Activated T-helper 1 cell treated with Interleukin-2 at 50 U/mL for 16 hours (primary cell): Measurements from ENCODE around the gene EP300.
"Not testable (repeated sequence)": the region's sequence is repeated elsewhere in the genome, so short reads cannot be mapped to it uniquely, and the experiment has no call there.

Experiments used
- DNase-seq: peaks from one replicate; pipeline ENCODE4 v3.0.0-alpha.2; 2020; ENCODE audit warnings: low read depth

EP300 gene

DNA sequence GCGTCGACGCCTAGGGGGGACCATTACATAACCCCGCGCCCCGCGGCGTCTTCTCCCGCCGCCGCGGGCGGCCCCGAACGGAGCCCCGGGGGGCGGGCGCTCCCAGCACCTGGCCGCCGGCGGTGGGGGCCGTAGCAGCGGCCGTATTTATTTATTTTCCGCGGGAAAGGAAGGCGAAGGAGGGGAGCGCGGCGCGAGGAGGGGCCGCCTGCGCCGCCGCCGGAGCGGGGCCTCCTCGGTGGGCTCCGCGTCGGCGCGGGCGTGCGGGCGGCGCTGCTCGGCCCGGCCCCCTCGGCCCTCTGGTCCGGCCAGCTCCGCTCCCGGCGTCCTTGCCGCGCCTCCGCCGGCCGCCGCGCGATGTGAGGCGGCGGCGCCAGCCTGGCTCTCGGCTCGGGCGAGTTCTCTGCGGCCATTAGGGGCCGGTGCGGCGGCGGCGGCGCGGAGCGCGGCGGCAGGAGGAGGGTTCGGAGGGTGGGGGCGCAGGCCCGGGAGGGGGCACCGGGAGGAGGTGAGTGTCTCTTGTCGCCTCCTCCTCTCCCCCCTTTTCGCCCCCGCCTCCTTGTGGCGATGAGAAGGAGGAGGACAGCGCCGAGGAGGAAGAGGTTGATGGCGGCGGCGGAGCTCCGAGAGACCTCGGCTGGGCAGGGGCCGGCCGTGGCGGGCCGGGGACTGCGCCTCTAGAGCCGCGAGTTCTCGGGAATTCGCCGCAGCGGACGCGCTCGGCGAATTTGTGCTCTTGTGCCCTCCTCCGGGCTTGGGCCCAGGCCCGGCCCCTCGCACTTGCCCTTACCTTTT is at the start of gene EP300:
Gene EP300 (plus strand): TSS at position 570 of the 795 bp plus-strand sequence. CDS start 413 bp downstream, outside the sequence.
- DNase-seq, result peak; percentile 81

DNA sequence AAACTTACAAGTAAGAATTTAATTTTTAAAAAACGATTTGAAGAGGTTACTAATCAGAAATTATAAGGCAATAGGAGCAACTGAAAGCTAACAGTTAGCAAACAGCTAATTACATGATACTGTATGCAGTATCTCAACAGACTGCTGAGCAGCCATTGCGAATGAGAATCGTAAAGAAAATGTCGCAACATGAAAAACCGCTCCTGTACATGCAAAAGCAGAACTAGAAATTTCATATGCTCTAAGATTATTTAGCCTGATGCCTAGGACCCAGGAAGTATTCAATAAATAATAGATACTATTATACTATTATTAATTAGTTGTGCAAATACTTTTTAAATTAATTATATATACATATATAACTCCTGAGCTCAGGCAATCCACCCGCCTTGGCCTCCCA is 48.7 kb upstream of the EP300 start:
- no peak for DNase-seq

- not testable (repeated sequence) for DNase-seq
These were observed 46.8 kb upstream of the EP300 start for GRCh38 chr22:41045575-41045974.

DNA sequence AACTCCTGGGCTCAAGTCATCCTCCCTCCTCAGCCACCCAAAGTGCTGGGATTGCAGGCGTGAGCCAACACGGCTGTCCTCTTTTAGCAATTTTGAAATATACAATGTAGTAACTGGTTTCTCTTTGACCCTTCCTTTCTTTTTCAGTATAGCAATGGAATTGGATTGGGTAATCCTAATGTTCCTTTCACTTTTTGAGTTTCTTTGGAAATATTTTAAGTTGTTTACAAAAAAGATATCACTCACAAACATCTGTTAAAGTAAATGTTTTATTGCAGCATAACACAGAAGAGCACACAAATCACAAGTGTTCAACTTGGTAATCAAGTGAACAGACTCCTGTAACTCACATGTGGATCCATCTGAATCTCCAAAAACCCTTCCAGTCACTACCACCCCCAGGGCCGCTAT is 44.6 kb upstream of the EP300 start:
- no peak for DNase-seq

DNA sequence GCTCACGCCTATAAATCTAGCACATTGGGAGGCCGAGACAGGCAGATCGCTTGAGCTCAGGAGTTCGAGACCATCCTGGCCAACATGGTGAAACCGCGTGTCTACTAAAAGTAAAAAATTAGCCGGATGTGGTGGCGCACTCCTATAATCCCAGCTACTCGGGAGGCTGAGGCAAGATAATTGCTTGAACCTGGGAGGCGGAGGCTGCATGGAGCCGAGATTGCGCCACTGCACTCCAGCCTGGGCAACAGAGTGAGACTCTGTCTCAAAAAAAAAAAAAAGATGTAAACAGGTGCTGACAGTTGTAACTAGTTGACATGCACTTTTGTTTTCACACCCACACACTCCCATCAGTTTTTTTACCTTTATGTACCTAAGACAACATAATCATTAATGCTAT is 44.0 kb upstream of the EP300 start:
- not testable (repeated sequence) for DNase-seq

- no peak for DNase-seq
These were observed 43.3 kb upstream of the EP300 start for GRCh38 chr22:41048791-41049717.

DNA sequence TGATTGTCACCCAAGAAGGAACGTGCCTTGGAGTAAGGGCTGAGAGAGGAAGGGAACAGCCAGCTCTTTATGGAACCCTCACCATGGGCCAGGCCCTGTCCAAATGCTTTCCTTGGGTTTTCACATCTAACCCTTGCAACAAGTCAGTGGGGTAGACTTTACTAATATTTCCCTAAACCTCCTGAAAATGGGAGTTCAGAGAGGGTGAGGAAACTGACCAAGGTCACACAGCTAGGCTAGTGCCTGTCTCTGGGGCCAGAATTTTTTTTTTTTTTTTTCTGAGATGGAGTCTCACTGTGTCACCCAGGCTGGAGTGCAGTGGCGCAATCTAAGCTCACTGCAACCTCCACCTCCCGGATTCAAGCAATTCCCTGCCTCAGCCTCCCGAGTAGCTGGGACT is 42.6 kb upstream of the EP300 start:
- DNase-seq, result not testable (repeated sequence)

GRCh38 chr22:41050883-41051282 is 41.5 kb upstream of the EP300 start:
- DNase-seq, result no peak

DNA sequence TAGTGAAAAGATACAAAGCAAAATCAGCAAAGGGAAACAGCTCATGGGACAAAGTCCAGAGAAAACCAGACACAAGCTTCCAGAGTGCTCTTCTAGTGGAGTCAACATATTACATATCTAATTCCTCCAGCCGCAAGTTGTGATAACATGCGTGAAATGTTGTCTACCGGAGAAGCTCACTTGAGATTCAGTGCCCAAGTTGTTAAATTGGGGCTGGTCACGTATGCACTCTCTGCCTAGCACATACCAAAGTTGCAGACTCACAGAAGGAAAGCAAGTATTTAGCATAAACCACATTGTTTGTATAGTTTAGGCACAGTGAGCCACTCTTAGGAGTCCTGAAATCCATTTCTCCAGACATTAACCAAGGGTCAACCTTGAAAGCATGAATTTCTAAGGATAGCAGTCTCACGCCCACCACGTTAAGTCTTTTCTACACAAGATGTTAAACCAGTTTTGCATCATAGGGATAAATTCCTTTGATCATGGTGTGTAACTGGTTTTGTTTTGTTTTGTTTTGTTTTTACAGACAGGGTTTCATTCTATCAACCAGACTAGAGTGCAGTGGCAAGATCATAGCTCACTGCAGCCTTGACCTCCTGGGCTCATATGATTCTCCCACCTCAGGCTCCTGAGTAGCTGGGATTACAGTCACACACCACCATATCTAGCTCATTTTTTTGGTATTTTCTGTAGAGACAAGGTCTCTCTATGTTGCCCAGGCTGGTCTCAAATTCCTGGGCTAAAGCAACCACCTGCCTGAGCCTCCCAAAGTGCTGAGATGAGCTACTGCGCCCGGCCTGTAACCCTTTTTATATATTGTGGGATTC is 39.5 kb upstream of the EP300 start:
- no peak for DNase-seq

- no peak for DNase-seq
These were observed 35.3 kb upstream of the EP300 start for GRCh38 chr22:41057076-41057475.

DNA sequence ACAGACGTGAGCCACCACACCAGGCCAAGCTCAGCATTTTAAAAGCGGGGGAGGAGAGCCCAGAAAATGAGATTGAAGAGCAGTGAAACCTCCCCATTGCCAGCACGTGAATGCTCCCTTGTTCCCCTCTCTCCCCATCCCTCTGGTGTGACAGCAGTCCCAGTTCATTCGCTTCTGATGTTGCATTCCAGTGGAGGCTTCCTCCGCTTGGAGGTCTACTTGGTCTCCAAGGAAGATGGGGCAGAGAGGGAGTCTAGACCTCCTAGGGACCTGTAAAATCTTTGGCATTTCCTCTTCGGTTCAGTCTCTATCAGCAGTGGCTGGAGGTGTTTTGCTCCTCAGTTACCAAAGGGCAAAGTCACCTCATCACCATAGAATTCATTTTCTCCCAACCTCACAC is 30.2 kb upstream of the EP300 start:
- DNase-seq, result no peak

- not testable (repeated sequence) for DNase-seq
These were observed 28.1 kb upstream of the EP300 start for GRCh38 chr22:41064326-41064725.

GRCh38 chr22:41066341-41066740 is 26.1 kb upstream of the EP300 start:
- not testable (repeated sequence) for DNase-seq

GRCh38 chr22:41067968-41068367 is 24.4 kb upstream of the EP300 start:
- DNase-seq, result not testable (repeated sequence)

DNA sequence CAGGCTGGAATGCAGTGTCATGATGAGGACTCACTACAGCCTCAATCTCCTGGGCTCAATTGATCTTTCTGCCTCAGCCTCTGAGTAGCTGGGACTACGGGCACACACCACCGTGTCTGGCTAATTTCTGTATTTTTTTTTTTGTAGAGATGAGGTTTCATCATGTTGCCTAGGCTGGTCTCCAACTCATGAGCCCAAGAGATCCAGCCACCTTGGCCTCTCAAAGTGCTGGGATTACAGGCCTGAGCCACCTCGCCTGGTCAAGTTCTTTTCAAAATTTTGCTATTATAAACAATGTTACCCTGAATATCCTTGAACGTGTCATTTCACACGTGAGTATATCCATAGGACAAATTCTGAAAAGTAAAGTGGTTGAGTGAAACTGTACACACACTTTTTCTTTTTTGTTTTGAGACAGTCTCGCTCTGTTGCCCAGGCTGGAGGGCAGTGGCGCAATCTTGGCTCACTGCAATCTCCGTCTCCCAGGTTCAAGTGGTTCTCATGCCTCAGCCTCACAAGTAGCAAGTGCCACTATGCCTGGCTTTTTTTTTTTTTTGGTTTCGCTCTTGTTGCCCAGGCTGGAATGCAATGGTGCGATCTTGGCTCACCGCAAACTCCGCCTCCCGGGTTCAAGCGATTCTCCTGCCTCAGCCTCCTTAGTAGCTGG is 21.6 kb upstream of the EP300 start:
- no peak for DNase-seq

GRCh38 chr22:41074061-41074460 is 18.3 kb upstream of the EP300 start:
- no peak for DNase-seq

DNA sequence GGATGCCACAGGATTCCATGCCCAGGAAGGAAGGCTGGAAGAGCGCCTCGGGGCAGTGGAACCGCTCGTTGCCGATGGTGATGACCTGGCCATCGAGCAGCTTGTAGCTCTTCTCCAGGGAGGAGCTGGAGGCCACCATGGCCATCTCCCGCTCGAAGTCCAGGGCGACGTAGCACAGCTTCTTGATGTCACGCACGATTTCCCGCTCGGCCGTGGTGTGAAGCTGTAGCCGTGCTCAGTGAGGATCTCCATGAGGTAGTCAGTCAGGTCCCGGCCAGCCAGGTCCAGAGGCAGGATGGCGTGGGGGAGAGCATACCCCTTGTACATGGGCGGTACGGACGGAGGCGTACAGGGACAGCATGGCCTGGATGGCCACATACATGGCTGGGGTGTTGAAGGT is 17.9 kb upstream of the EP300 start:
- no peak for DNase-seq

- no peak for DNase-seq
These were observed 17.3 kb upstream of the EP300 start for GRCh38 chr22:41074941-41075710.

DNA sequence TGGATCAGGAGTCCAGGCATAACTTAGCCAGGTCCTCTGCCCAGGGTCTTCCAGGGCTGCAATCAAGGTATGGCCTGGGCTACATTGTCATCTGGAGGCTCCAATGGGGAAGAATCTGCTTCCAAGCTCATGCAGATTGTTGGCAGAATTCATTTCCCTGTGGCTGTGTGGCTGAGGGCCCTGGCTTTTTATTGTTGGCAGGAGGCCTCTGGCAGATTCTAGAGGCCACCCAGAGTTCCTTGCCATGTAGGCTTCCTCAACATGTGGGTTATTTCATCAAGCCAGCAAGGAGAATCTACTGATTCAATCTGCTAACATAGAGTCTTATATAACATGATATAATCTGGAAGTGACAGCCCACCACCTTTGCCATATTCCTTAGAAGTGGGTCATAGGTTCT is 16.4 kb upstream of the EP300 start:
- DNase-seq, result no peak

- no peak for DNase-seq
These were observed 15.5 kb upstream of the EP300 start for GRCh38 chr22:41076857-41077256.

DNA sequence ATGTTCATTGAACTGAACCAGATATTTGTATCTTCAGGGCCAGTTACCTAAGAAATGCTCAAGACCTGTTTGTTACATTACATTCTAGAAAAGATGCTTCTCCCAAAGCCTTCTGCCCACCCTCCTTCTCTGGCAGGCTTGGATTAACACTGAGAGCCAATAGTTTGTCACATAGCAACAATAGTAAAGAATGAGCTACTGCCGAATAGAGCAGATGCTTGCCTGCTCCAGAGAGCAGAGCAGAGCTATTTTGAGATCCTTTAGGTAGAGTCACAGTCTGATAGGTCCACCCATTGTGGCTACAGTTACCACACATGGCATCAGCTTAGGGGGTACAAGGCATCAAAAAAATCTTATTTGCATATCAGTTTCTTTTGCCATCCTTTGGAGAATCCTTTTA is 13.5 kb upstream of the EP300 start:
- DNase-seq, result no peak
